ENCODE measurements around the gene MORC4. TPM values are rescaled to one million over a fixed set of nuclear protein-coding genes. Genes with fewer than 3 reads are reported as not detected.
A peak's percentile ranks its signal among the peaks of the same experiment; 100 is the strongest.

Gene MORC4
- total RNA-seq (10 to 100 TPM; 20.7 to 26.4 TPM), polyA plus RNA-seq (ENCODE audit: insufficient read length in 2 of 2) (10 to 100 TPM; 12.8 to 15.1 TPM)
- long read RNA-seq, donor 1, partial matches to known transcripts, result 0 of 1 reads
- long read RNA-seq, donor 1, other reads (novel, unspliced or antisense), result 0 of 1 reads
- long read RNA-seq, donor 2, result 0 reads
- long read RNA-seq, donor 3, result 0 reads
- long read RNA-seq, donor 4, partial matches to known transcripts, result 54 of 56 reads
- long read RNA-seq, donor 4, other reads (novel, unspliced or antisense), result 0 of 56 reads

- H3K27ac ChIP-seq (ENCODE audit: low read depth, low read length), result no peak within 1 kb of the TSS
- WGBS (ENCODE audit: insufficient coverage), result 22% methylated on average over 34 of the region's 42 CpGs
These were observed at the start of gene MORC4 for GRCh38 chrX:107000013-107000515. Gene MORC4, minus strand, starts transcription at chrX:107000212. Its CDS starts 243 bp downstream, at chrX:106999969.

GRCh38 chrX:107047622-107048021, 47.6 kb upstream of the MORC4 start:
- no peak overlapping the region for H3K27ac ChIP-seq (ENCODE audit: low read depth, low read length)
- H3K4me1 ChIP-seq (ENCODE audit: control insufficient read depth, insufficient read depth, low read length), result no peaks in the 10 kb centered on the region
- no peak for DNase-seq (ENCODE audit: low read depth in 4 of 6, low spot score in 6 of 6)
- H3K27me3 ChIP-seq (ENCODE audit: control insufficient read depth, insufficient read depth, low read length), result peaks cover 4% of the 10 kb centered on the region
- H3K36me3 ChIP-seq (ENCODE audit: control insufficient read depth, insufficient read depth, low read length), result no peaks in the 10 kb centered on the region
- H3K4me3 ChIP-seq (ENCODE audit: low read depth, low read length), result no peak overlapping the region
- peaks cover 2% of the 10 kb centered on the region for H3K9me3 ChIP-seq (ENCODE audit: control insufficient read depth, insufficient read depth, low read length)
- 20% methylated on average over 1 of the region's 1 CpG for WGBS (ENCODE audit: insufficient coverage)

More at GRCh38 chrX:107000013-107000515, at the start of gene MORC4:
- H3K27me3 ChIP-seq (ENCODE audit: control insufficient read depth, insufficient read depth, low read length), result peaks cover 5% of the 10 kb centered on the region
- H3K9me3 ChIP-seq (ENCODE audit: control insufficient read depth, insufficient read depth, low read length), result no peaks in the 10 kb centered on the region
- H3K4me3 ChIP-seq (ENCODE audit: low read depth, low read length), result peak within 1 kb of the TSS; percentile 32
- no peaks in the 10 kb centered on the region for H3K4me1 ChIP-seq (ENCODE audit: control insufficient read depth, insufficient read depth, low read length)
- DNase-seq (ENCODE audit: low read depth in 4 of 6, low spot score in 6 of 6), result peak in 4 of 6 donors; percentile 43 to 92 (median 70)
- no peaks in the 10 kb centered on the region for H3K36me3 ChIP-seq (ENCODE audit: control insufficient read depth, insufficient read depth, low read length)

GRCh38 chrX:107029752-107030151, 29.7 kb upstream of the MORC4 start:
- H3K9me3 ChIP-seq (ENCODE audit: control insufficient read depth, insufficient read depth, low read length), result no peaks in the 10 kb centered on the region
- H3K27ac ChIP-seq (ENCODE audit: low read depth, low read length), result no peak overlapping the region
- peaks cover 2% of the 10 kb centered on the region for H3K27me3 ChIP-seq (ENCODE audit: control insufficient read depth, insufficient read depth, low read length)
- H3K4me1 ChIP-seq (ENCODE audit: control insufficient read depth, insufficient read depth, low read length), result no peaks in the 10 kb centered on the region
- H3K4me3 ChIP-seq (ENCODE audit: low read depth, low read length), result no peak overlapping the region
- H3K36me3 ChIP-seq (ENCODE audit: control insufficient read depth, insufficient read depth, low read length), result no peaks in the 10 kb centered on the region
- no peak for DNase-seq (ENCODE audit: low read depth in 4 of 6, low spot score in 6 of 6)
- no CpG with 5 or more reads among the region's 1 CpG for WGBS (ENCODE audit: insufficient coverage)

- WGBS (ENCODE audit: insufficient coverage), result 29% methylated on average over 2 of the region's 2 CpGs
- no peaks in the 10 kb centered on the region for H3K36me3 ChIP-seq (ENCODE audit: control insufficient read depth, insufficient read depth, low read length)
- H3K27me3 ChIP-seq (ENCODE audit: control insufficient read depth, insufficient read depth, low read length), result peaks cover 3% of the 10 kb centered on the region
- no peaks in the 10 kb centered on the region for H3K9me3 ChIP-seq (ENCODE audit: control insufficient read depth, insufficient read depth, low read length)
- DNase-seq (ENCODE audit: low read depth in 4 of 6, low spot score in 6 of 6), result peak in 5 of 6 donors; percentile 3 to 84 (median 25)
- no peaks in the 10 kb centered on the region for H3K4me1 ChIP-seq (ENCODE audit: control insufficient read depth, insufficient read depth, low read length)
- H3K4me3 ChIP-seq (ENCODE audit: low read depth, low read length), result no peak overlapping the region
- no peak overlapping the region for H3K27ac ChIP-seq (ENCODE audit: low read depth, low read length)
These were observed 25.5 kb upstream of the MORC4 start for GRCh38 chrX:107025545-107025944.

GRCh38 chrX:107014936-107015335, 14.9 kb upstream of the MORC4 start:
- H3K4me1 ChIP-seq (ENCODE audit: control insufficient read depth, insufficient read depth, low read length), result no peaks in the 10 kb centered on the region
- WGBS (ENCODE audit: insufficient coverage), result no CpG with 5 or more reads among the region's 1 CpG
- peaks cover 9% of the 10 kb centered on the region for H3K27me3 ChIP-seq (ENCODE audit: control insufficient read depth, insufficient read depth, low read length)
- H3K4me3 ChIP-seq (ENCODE audit: low read depth, low read length), result no peak overlapping the region
- no peaks in the 10 kb centered on the region for H3K9me3 ChIP-seq (ENCODE audit: control insufficient read depth, insufficient read depth, low read length)
- peak in 2 of 6 donors; percentile 1 to 2 for DNase-seq (ENCODE audit: low read depth in 4 of 6, low spot score in 6 of 6)
- H3K27ac ChIP-seq (ENCODE audit: low read depth, low read length), result no peak overlapping the region
- H3K36me3 ChIP-seq (ENCODE audit: control insufficient read depth, insufficient read depth, low read length), result no peaks in the 10 kb centered on the region

- no peak for DNase-seq (ENCODE audit: low read depth in 4 of 6, low spot score in 6 of 6)
- 89% methylated on average over 3 of the region's 4 CpGs for WGBS (ENCODE audit: insufficient coverage)
- H3K4me1 ChIP-seq (ENCODE audit: control insufficient read depth, insufficient read depth, low read length), result no peaks in the 10 kb centered on the region
- H3K27me3 ChIP-seq (ENCODE audit: control insufficient read depth, insufficient read depth, low read length), result peaks cover 5% of the 10 kb centered on the region
- no peaks in the 10 kb centered on the region for H3K36me3 ChIP-seq (ENCODE audit: control insufficient read depth, insufficient read depth, low read length)
- H3K4me3 ChIP-seq (ENCODE audit: low read depth, low read length), result no peak overlapping the region
- no peak overlapping the region for H3K27ac ChIP-seq (ENCODE audit: low read depth, low read length)
- H3K9me3 ChIP-seq (ENCODE audit: control insufficient read depth, insufficient read depth, low read length), result no peaks in the 10 kb centered on the region
These were observed 8.0 kb upstream of the MORC4 start for GRCh38 chrX:107008034-107008433.

- 25% methylated on average over 88 of the region's 88 CpGs for WGBS (ENCODE audit: insufficient coverage)
- Histone ChIP-seq H3K9me3 (ENCODE audit: control insufficient read depth, insufficient read depth, low read length) (no peaks in the 10 kb centered on the region), H3K4me3 (ENCODE audit: low read depth, low read length) (peak overlapping the region; percentile 32), H3K36me3 (ENCODE audit: control insufficient read depth, insufficient read depth, low read length) (no peaks in the 10 kb centered on the region), H3K27ac (ENCODE audit: low read depth, low read length) (no peak overlapping the region), H3K4me1 (ENCODE audit: control insufficient read depth, insufficient read depth, low read length) (no peaks in the 10 kb centered on the region), H3K27me3 (ENCODE audit: control insufficient read depth, insufficient read depth, low read length) (peaks cover 5% of the 10 kb centered on the region)
- peak in 3 of 6 donors; percentile 29 to 77 (median 63) for DNase-seq (ENCODE audit: low read depth in 4 of 6, low spot score in 6 of 6)
These were observed 723 bp downstream of the MORC4 start for GRCh38 chrX:106999002-106999975.

- 60% methylated on average over 2 of the region's 3 CpGs for WGBS (ENCODE audit: insufficient coverage)
- DNase-seq (ENCODE audit: low read depth in 4 of 6, low spot score in 6 of 6), result no peak
- Histone ChIP-seq H3K4me1 (ENCODE audit: control insufficient read depth, insufficient read depth, low read length) (no peaks in the 10 kb centered on the region), H3K4me3 (ENCODE audit: low read depth, low read length) (no peak overlapping the region), H3K9me3 (ENCODE audit: control insufficient read depth, insufficient read depth, low read length) (no peaks in the 10 kb centered on the region), H3K27me3 (ENCODE audit: control insufficient read depth, insufficient read depth, low read length) (peaks cover 5% of the 10 kb centered on the region), H3K27ac (ENCODE audit: low read depth, low read length) (no peak overlapping the region), H3K36me3 (ENCODE audit: control insufficient read depth, insufficient read depth, low read length) (no peaks in the 10 kb centered on the region)
These were observed 2.4 kb downstream of the MORC4 start for GRCh38 chrX:106997611-106998010.

GRCh38 chrX:106995678-106996077, 4.3 kb downstream of the MORC4 start:
- no peak for DNase-seq (ENCODE audit: low read depth in 4 of 6, low spot score in 6 of 6)
- Histone ChIP-seq H3K27me3 (ENCODE audit: control insufficient read depth, insufficient read depth, low read length) (peaks cover 2% of the 10 kb centered on the region), H3K4me3 (ENCODE audit: low read depth, low read length) (no peak overlapping the region), H3K4me1 (ENCODE audit: control insufficient read depth, insufficient read depth, low read length) (no peaks in the 10 kb centered on the region), H3K27ac (ENCODE audit: low read depth, low read length) (no peak overlapping the region), H3K9me3 (ENCODE audit: control insufficient read depth, insufficient read depth, low read length) (no peaks in the 10 kb centered on the region), H3K36me3 (ENCODE audit: control insufficient read depth, insufficient read depth, low read length) (no peaks in the 10 kb centered on the region)
- WGBS (ENCODE audit: insufficient coverage), result 43% methylated on average over 2 of the region's 2 CpGs

Data from spinal cord (tissue), 10 donors.